Activated CD4-positive, alpha-beta memory T cell treated with anti-CD3 and anti-CD28 coated beads, Interleukin-2, amount 10 ng/mL, durations not matched to agents 7 days and 5 days (primary cell): Measurements from ENCODE around the gene EDN2. TPM values are rescaled to one million over a fixed set of nuclear protein-coding genes. Genes with fewer than 3 reads are reported as not detected.
A peak's percentile ranks its signal among the peaks of the same experiment; 100 is the strongest.

Experiments
- CTCF ChIA-PET: fragments of 350-600 bp; sonication (Branson Sonifier 250); formaldehyde crosslinking; loops from one replicate; lab custom pipeline; 2021; ENCODE audit warnings: antibody characterized with exemption, inconsistent platforms; lab: Charles Lee
- POLR2A ChIA-PET: fragments of 350-600 bp; sonication (Branson Sonifier 250); formaldehyde crosslinking; loops from one replicate; lab custom pipeline; 2021; ENCODE audit warnings: antibody characterized with exemption; lab: Charles Lee
- DNase-seq: peaks from one replicate; pipeline ENCODE4 v3.0.0-alpha.2; 2020
- H3K27ac Mint-ChIP-seq: one replicate; pipeline ENCODE4 v1.8.0; 2021; ENCODE audit warnings: mild to moderate bottlenecking, mixed read lengths
- H3K27me3 Mint-ChIP-seq: one replicate; pipeline ENCODE4 v1.8.0; 2021; ENCODE audit warnings: mixed read lengths
- H3K36me3 Mint-ChIP-seq: one replicate; pipeline ENCODE4 v1.8.0; 2021; ENCODE audit warnings: low read depth, mixed read lengths
- H3K4me1 Mint-ChIP-seq: one replicate; pipeline ENCODE4 v1.8.0; 2021; ENCODE audit warnings: mixed read lengths
- H3K4me3 Mint-ChIP-seq: one replicate; pipeline ENCODE4 v1.8.0; 2021; ENCODE audit warnings: mild to moderate bottlenecking, mixed read lengths
- H3K9me3 Mint-ChIP-seq: one replicate; pipeline ENCODE4 v1.8.0; 2021; ENCODE audit warnings: mixed read lengths
- total RNA-seq, 2 experiments: library from RNA; stranded (reverse); gene quantifications; one replicate each; pipeline ENCODE4 v1.2.3, GENCODE V29; 2021

The EDN2 gene
- total RNA-seq, 2 experiments from 2014 or later, result not detected

DNA sequence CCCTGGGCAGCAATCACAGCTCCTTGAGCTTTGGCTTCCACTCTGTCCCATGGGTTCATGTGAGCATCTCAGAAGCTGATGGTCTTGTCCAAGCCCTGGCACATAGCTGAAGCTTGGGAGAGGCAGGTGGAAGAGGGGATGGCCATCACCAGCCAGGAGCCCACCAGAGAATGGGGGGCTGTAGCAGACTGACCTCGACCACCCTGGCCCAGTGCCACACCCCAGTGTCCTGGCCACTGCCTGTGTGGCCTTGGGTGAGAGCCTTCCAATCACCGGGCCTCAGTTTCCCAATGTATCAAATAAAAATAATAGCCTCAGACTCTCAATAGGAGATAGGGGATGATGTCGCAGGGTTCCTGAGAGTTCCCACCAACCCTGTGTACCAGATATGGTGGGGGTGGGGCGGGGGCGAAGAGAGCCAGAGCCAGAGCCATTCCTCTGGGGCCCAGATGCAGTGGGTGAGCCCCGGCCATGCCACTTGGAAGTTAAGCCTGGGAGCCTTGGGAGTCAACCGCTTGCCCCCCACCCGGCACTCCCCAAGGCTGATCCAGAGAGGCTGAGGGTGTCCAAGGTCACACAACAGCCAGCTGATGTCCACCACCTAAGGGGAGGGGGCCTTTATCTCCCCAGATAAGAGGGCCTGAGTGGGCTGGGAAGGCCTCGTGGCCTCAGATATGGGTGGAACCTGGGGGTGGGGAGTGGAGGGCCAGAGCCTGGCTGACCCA is 9.3 kb upstream of the EDN2 start:
- ChIA-PET POLR2A (no interaction called here), CTCF (interaction anchor here (0.9 to 1.3 kb wide), 4 partner anchors 9 to 230 kb away, joined by 3 read pairs; no protein-coding TSS in a partner anchor)
- Mint-ChIP-seq H3K27ac (no peak overlapping the region), H3K27me3 (peaks cover 22% of the 10 kb centered on the region), H3K9me3 (no peaks in the 10 kb centered on the region), H3K4me3 (no peak overlapping the region), H3K36me3 (no peaks in the 10 kb centered on the region), H3K4me1 (peaks cover 3% of the 10 kb centered on the region)
- DNase-seq, result no peak

GRCh38 chr1:41493117-41493536 is 8.6 kb upstream of the EDN2 start:
- H3K27ac Mint-ChIP-seq, result no peak overlapping the region
- H3K9me3 Mint-ChIP-seq, result no peaks in the 10 kb centered on the region
- CTCF ChIA-PET, result interaction anchor here (0.9 to 1.3 kb wide), 6 partner anchors 9 to 382 kb away, joined by 3 read pairs; no protein-coding TSS in a partner anchor
- peaks cover 3% of the 10 kb centered on the region for H3K4me1 Mint-ChIP-seq
- DNase-seq, result no peak
- H3K4me3 Mint-ChIP-seq, result no peak overlapping the region
- H3K36me3 Mint-ChIP-seq, result no peaks in the 10 kb centered on the region
- POLR2A ChIA-PET, result no interaction called here
- H3K27me3 Mint-ChIP-seq, result peaks cover 22% of the 10 kb centered on the region

DNA sequence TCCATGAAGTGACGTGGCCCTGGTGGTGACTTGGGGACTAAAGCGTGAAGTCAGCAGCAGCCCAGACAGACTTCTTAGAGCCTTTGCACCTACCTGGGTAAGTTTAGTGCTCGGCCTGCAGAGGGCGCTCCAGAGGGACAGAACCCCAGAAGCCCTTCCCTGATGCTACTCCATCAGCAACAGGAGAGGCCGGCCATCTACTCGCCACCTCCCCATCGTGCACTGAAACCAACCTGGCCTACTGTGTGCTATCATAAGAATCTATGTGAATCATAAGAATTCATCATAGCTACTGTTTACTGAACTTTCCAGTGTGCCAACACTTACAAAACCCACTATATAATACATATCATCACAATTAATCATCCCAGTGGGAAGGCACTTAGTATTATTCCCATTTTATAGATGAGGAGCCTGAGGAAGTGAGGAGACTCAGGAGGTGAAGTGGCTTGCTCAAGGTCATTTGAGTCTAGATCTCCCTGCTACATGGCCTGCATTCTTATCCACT is 7.9 kb upstream of the EDN2 start:
- POLR2A ChIA-PET, result no interaction called here
- no peaks in the 10 kb centered on the region for H3K36me3 Mint-ChIP-seq
- H3K9me3 Mint-ChIP-seq, result no peaks in the 10 kb centered on the region
- H3K4me1 Mint-ChIP-seq, result peaks cover 3% of the 10 kb centered on the region
- no peak overlapping the region for H3K27ac Mint-ChIP-seq
- DNase-seq, result peak; percentile 60
- no peak overlapping the region for H3K4me3 Mint-ChIP-seq
- CTCF ChIA-PET, result interaction anchor here (0.7 to 1.5 kb wide), 10 partner anchors 9 to 383 kb away, joined by 3 to 4 read pairs (median 3); no protein-coding TSS in a partner anchor
- peaks cover 19% of the 10 kb centered on the region for H3K27me3 Mint-ChIP-seq

DNA sequence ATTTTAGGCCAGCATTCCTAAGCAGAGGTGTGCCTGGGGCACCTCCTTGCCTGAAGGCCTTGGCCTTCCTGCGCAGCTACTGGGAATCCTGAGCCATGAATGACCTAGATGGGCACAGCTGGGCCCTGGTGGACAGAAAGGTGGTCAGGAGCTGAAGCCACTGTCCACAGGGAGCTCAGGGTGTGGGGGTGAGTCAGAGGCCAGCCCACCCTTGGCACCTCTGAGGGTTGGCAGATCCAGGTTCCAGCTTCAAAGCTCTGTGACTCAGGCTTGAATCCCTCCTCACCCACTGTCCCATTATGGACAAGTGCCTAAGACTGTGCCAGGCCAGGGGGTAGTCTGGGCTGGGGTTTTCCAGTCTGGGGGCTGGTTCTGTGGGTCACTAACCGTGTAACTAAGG is 6.4 kb upstream of the EDN2 start:
- H3K4me1 Mint-ChIP-seq, result peaks cover 15% of the 10 kb centered on the region
- ChIA-PET POLR2A (no interaction called here), CTCF (interaction anchor here (1.4 to 1.5 kb wide), 2 partner anchors 25 to 321 kb away, joined by 3 to 4 read pairs; no protein-coding TSS in a partner anchor)
- peaks cover 26% of the 10 kb centered on the region for H3K27me3 Mint-ChIP-seq
- H3K27ac Mint-ChIP-seq, result no peak overlapping the region
- no peak for DNase-seq
- H3K36me3 Mint-ChIP-seq, result no peaks in the 10 kb centered on the region
- H3K4me3 Mint-ChIP-seq, result no peak overlapping the region
- no peaks in the 10 kb centered on the region for H3K9me3 Mint-ChIP-seq

DNA sequence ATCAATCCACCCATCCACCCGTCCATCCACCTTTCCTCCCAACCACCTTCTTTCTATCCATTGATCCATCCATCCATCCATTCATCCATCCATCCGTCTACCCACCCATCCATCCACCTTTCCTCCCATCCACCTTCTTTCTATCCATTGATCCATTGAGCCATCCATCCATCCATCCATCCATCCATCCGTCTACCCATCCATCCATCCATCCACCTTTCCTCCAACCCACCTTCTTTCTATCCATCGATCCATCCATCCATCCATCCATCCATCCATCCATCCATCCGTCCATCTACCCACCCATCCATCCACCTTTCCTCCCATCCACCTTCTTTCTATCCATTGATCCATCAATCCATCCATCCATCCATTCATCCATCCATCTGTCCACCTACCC is 5.1 kb upstream of the EDN2 start:
- Mint-ChIP-seq H3K27ac (no peak overlapping the region), H3K27me3 (peaks cover 23% of the 10 kb centered on the region), H3K4me1 (peaks cover 14% of the 10 kb centered on the region), H3K36me3 (no peaks in the 10 kb centered on the region), H3K9me3 (no peaks in the 10 kb centered on the region), H3K4me3 (no peak overlapping the region)
- ChIA-PET POLR2A (no interaction called here), CTCF (no interaction called here)
- no peak for DNase-seq

GRCh38 chr1:41488040-41488951 is 3.8 kb upstream of the EDN2 start:
- no peak for DNase-seq
- Mint-ChIP-seq H3K4me3 (no peak overlapping the region), H3K27me3 (peaks cover 23% of the 10 kb centered on the region), H3K27ac (no peak overlapping the region), H3K9me3 (no peaks in the 10 kb centered on the region), H3K4me1 (peaks cover 14% of the 10 kb centered on the region), H3K36me3 (no peaks in the 10 kb centered on the region)
- ChIA-PET CTCF (no interaction called here), POLR2A (no interaction called here)

DNA sequence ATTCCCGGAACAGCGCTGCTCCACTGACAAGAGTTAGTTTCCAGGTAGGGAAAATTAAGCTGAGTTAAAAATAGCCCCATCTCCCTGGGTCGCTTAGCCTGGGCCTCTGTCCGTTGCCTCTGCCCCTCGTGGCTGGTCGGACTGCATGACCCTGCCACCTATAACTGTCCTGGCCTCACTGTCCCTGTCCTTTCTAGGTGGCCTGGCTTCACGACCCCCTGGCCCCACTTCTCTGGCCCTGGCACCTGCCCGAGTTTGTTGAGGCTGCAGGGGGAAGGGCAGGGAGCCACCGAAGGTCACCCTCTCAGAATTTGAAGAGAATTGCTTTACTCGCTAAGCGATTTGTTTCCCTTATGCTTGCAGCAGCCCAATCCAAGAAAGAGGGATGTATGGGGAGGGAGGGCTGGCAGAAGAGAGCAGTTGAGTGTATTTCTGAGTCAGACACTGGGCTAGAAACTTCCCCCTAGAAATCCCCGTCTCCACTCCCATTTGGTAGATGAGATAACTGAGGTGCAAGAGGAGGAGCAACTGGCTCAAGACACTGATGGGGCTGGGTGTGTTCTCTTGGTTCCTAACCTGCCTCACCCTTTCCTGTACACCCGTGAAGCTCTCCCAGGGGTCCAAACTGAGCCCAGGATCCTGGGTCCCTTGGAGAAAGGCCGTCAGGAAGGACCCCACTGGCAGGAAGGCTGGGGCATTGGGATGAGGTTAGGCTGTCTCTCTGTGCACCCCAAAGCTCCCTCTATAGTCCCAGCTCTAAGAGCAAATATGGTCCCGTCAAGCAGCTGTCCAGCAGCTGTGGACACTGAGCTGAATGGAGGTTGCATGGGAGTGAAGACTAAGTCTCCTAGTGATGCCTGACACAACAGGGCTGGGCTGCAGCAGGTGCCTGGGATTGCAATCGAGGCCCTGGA is 2.9 kb upstream of the EDN2 start:
- ChIA-PET POLR2A (no interaction called here), CTCF (no interaction called here)
- H3K9me3 Mint-ChIP-seq, result no peaks in the 10 kb centered on the region
- H3K4me3 Mint-ChIP-seq, result no peak overlapping the region
- H3K27me3 Mint-ChIP-seq, result peaks cover 23% of the 10 kb centered on the region
- no peaks in the 10 kb centered on the region for H3K36me3 Mint-ChIP-seq
- no peak for DNase-seq
- H3K4me1 Mint-ChIP-seq, result peaks cover 14% of the 10 kb centered on the region
- no peak overlapping the region for H3K27ac Mint-ChIP-seq

- H3K9me3 Mint-ChIP-seq, result no peaks in the 10 kb centered on the region
- peaks cover 14% of the 10 kb centered on the region for H3K4me1 Mint-ChIP-seq
- H3K27me3 Mint-ChIP-seq, result peaks cover 23% of the 10 kb centered on the region
- POLR2A ChIA-PET, result no interaction called here
- H3K27ac Mint-ChIP-seq, result no peak overlapping the region
- H3K36me3 Mint-ChIP-seq, result no peaks in the 10 kb centered on the region
- no peak overlapping the region for H3K4me3 Mint-ChIP-seq
- CTCF ChIA-PET, result no interaction called here
- no peak for DNase-seq
Measured at GRCh38 chr1:41486371-41487125, 2.1 kb upstream of the EDN2 start.

GRCh38 chr1:41486053-41486370 is 1.5 kb upstream of the EDN2 start:
- Mint-ChIP-seq H3K4me3 (no peak overlapping the region), H3K27me3 (peaks cover 23% of the 10 kb centered on the region), H3K9me3 (no peaks in the 10 kb centered on the region), H3K36me3 (no peaks in the 10 kb centered on the region), H3K4me1 (peaks cover 14% of the 10 kb centered on the region), H3K27ac (no peak overlapping the region)
- POLR2A ChIA-PET, result no interaction called here
- DNase-seq, result no peak
- CTCF ChIA-PET, result no interaction called here

- CTCF ChIA-PET, result no interaction called here
- POLR2A ChIA-PET, result no interaction called here
- no peak overlapping the region for H3K4me3 Mint-ChIP-seq
- H3K9me3 Mint-ChIP-seq, result no peaks in the 10 kb centered on the region
- no peak for DNase-seq
- peaks cover 14% of the 10 kb centered on the region for H3K4me1 Mint-ChIP-seq
- H3K27ac Mint-ChIP-seq, result no peak overlapping the region
- peaks cover 23% of the 10 kb centered on the region for H3K27me3 Mint-ChIP-seq
- H3K36me3 Mint-ChIP-seq, result no peaks in the 10 kb centered on the region
Measured at GRCh38 chr1:41485605-41486004, 1.1 kb upstream of the EDN2 start.

GRCh38 chr1:41483960-41484401 is 502 bp downstream of the EDN2 start:
- H3K27ac Mint-ChIP-seq, result no peak overlapping the region
- H3K9me3 Mint-ChIP-seq, result no peaks in the 10 kb centered on the region
- POLR2A ChIA-PET, result interaction anchor here (0.6 kb wide), 1 partner anchor 9 kb away, joined by 3 read pairs; no protein-coding TSS in a partner anchor
- peaks cover 14% of the 10 kb centered on the region for H3K27me3 Mint-ChIP-seq
- CTCF ChIA-PET, result interaction anchor here (1.2 kb wide), 1 partner anchor 8 kb away, joined by 3 read pairs; no protein-coding TSS in a partner anchor
- H3K4me1 Mint-ChIP-seq, result peaks cover 14% of the 10 kb centered on the region
- no peaks in the 10 kb centered on the region for H3K36me3 Mint-ChIP-seq
- DNase-seq, result no peak
- no peak overlapping the region for H3K4me3 Mint-ChIP-seq
